ENCODE data around the gene RNF214. TPM values are rescaled to one million over a fixed set of nuclear protein-coding genes. Genes with fewer than 3 reads are reported as not detected.
A peak's percentile ranks its signal among the peaks of the same experiment; 100 is the strongest.
"Not testable (repeated sequence)": the region's sequence is repeated elsewhere in the genome, so short reads cannot be mapped to it uniquely, and the experiment has no call there.

The RNF214 gene
- total RNA-seq, 1 donor from 2014 or later = 10.6 TPM

GRCh38 chr11:117198613-117199012 lies 33.9 kb upstream of the RNF214 start:
- no peak for DNase-seq

- peak; percentile 66 for DNase-seq
Measured at GRCh38 chr11:117199053-117199915, 33.2 kb upstream of the RNF214 start, which contains the start of gene TAGLN. Gene TAGLN (plus strand): TSS chr11:117199370. CDS start chr11:117203014, 3,644 bp downstream.

DNA sequence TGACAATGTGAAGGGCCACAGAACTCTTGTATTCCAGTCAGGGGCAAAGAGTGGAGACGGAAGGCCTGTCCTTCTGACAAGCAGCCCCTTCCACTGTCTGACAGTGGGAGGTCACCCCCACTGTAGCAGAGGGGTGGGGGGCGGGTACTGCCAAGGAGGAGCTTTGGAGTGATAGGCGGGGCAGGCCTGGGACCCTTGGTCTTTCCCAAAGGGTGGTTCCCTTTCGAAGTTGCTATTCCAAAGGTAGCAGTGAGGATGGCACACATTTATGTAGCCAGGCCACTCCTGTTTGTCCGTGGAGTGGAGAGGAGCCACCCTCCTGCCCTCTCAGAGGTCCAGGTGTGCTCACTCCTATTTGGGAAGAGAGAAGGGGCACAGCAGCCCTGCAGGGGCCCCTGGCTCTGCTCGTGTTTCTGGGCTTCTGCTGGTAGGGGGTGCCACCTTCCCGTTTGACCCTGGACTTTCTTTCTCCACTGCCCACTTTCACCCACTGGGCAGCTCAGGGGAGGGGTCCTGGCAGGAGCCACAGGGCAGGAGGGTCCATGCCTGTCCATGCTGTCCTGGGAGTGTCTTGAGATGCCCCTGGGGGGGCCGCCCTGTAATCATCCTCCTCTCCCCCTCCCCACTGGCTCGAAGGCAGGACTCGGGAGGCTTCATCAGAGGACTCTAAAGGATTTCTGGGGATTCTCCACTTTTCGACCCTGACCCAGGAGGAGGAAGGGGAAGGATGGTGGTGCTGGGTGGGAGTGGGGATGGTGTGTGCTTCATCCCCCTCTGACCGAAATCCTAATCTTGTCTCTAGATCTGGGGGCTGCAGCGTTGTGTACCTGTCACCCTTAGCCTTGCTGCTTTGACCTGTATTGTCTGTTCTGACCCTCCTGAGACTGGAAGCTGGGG lies 32.3 kb upstream of the RNF214 start:
- no peak for DNase-seq

- no peak for DNase-seq
Measured at GRCh38 chr11:117200813-117201657, 31.4 kb upstream of the RNF214 start.

- no peak for DNase-seq
Measured at GRCh38 chr11:117201658-117202305, 30.7 kb upstream of the RNF214 start.

DNA sequence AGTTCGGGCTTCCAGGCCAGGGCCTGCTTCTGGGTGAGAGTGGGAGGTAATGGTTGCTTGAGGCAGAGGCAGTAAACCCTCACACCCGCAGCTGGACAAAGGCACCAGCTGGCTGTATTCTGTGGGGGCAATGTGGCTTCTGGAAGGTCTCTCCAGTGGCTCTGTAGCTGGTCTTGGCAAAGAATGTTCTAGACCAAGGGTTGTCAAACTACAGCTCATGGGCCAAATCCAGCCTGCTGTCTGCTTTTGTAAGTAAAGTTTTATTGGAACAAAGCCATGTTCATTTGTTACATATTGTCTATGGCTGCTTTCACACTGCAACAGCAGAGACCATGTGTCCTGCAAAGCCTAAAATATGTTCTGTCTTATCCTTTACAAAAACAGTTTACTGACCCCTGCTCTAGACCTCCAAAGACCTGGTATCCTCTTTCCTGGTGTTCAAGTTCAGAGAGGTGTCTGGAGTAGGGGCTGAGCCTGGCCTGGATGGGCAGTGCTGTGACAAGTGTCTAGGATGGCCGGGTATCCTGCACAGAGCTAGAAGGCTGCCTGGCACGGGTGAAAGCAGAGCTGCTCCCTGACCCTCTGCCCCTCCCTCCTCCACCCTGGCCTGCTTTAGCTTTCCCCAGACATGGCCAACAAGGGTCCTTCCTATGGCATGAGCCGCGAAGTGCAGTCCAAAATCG lies 29.9 kb upstream of the RNF214 start:
- no peak for DNase-seq

DNA sequence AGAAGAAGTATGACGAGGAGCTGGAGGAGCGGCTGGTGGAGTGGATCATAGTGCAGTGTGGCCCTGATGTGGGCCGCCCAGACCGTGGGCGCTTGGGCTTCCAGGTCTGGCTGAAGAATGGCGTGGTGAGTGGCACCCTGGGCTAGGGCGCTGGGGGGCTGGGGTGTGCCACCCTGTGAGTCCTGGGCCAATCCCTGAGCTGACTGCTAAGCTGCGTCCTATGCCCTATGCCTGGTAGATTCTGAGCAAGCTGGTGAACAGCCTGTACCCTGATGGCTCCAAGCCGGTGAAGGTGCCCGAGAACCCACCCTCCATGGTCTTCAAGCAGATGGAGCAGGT lies 29.4 kb upstream of the RNF214 start:
- DNase-seq = no peak

GRCh38 chr11:117204283-117205080 lies 28.0 kb upstream of the RNF214 start:
- no peak for DNase-seq

DNA sequence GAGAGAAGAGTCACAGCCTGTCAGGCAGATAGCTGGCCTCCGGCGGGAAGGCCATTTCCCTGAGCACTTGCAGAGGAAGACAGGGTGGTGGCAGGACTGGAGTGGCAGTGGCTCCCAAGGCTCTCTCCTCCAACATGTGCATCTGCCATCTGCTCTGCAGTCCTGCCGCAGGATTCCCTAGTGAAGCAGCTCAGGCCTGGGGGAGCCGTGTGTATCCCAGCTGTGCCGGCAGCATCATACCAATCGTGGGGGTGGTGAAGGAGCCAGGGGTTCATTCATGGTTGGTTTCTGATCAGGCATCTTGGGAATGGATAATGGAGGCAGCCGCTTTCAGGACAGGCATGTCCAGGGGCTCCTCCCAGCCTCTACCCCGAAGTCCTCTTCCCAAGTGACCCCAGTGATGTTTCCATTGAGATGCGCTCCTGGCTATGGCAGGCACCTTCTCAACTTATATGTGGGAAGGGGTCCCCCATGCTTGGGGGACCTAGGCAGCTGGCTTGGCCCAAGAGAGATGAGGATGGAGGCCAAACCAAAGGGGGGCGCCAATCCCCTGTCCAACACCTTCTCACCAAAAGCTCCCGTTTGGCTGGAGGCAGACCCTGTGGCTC lies 27.2 kb upstream of the RNF214 start:
- DNase-seq = no peak

DNA sequence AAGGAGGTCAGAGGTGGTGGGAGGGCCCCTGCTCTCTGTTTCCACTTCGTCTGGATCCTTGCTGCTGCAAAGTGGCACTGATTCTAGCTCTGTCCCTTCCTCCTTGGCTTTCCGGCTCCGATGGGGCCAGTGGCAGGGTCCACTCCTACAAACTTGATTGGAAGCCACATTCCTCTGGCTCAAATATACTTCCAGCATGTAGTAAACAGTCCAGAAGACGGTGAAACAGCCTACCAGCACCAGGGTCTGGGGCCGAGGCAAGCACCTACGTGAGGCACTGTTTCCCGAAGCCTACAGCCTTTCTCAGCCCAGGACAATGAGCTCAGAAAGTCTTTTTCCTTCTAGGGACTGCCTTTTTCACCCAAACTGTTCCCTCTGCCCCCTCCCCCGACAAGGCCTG lies 26.4 kb upstream of the RNF214 start:
- DNase-seq = not testable (repeated sequence)

DNA sequence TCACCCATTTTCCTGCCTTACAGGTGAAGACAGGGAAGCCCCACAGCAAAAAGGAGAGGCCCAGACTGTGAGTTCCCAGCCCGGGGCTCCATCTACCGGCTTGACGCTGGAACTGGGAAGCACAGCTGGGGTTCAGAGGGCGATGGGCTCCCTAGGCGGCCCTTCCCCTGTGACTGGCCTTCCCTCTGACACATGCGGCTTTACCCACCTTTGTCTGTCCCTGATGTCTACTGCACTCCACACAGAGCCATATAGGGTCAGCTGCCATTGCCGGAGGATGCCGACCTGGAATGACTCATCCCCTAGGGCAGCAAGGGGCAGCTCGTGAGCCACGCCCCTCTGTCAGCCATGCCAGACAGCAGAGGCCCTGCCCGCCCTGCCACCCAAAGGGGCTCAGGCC lies 25.6 kb upstream of the RNF214 start:
- peak; percentile 17 for DNase-seq

GRCh38 chr11:117207481-117207880 lies 25.0 kb upstream of the RNF214 start:
- DNase-seq = not testable (repeated sequence)

DNA sequence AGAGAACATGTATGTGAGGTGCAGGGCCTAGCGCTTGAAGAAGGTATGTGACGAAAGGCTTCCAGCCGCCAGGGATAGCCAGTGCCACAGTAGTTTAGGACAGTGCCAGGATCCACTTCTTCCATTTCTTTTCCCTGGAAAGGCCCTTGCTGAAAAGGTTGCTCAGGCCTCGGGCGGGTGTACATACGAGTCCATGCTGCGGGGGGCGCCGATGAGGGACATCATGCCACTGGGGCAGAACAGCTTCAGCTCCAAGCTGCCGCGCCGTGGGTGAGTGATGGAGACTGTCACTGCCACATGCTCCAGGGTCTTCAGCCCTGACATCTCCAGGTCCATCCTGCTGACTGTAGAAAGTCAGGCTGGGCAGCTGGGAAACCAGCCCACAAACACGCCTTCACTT lies 23.8 kb upstream of the RNF214 start:
- not testable (repeated sequence) for DNase-seq

GRCh38 chr11:117209351-117210125 lies 22.9 kb upstream of the RNF214 start:
- not testable (repeated sequence) for DNase-seq

DNA sequence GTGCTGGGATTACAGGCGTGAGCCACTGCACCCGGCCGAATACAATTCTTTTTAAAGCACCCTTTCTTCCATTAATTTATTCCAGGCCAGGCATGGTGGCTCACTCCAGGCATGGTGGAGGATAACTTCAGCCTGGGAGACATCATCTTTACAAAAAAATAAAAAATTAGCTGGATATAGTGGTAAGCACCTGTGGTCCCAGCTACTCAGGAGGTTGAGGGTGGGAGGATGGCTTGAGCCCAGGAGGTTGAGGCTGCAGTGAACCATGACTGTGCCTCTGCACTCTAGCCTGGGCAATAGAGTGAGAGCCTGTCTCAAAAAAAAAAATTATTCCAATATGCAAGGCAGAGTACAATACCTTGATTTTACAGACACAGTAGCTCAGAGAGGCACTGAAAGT lies 21.9 kb upstream of the RNF214 start:
- DNase-seq = no peak

DNA sequence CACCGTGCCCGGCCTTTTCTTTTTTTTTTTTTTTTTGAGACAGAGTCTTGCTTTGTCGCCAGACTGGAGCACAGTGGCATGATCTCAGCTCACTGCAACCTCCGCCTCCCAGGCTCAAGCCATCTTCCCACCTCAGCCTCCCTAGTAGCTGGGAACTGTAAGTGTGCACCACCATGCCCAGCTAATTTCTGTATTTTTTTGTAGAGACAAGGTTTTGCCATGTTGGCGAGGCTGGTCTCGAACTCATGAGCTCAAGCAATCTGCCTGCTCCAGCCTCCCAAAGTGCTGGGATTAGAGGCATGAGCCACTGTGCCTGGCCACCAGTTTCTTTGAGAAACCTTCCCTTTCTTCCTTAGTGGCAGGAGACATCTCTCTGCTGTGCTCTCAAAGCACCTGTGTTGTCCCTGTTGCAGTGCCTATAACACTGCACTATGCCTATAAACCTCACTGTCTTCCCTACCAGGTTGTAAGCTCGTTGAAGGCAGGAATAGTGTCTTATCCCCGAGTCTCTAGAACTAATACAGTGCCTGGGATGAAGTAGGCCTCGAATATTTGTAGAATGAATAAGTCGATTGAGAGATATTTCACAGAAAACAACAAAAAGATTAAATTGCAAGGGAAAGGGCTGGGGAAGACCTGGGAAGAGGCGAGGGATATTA lies 19.6 kb upstream of the RNF214 start:
- DNase-seq = no peak

DNA sequence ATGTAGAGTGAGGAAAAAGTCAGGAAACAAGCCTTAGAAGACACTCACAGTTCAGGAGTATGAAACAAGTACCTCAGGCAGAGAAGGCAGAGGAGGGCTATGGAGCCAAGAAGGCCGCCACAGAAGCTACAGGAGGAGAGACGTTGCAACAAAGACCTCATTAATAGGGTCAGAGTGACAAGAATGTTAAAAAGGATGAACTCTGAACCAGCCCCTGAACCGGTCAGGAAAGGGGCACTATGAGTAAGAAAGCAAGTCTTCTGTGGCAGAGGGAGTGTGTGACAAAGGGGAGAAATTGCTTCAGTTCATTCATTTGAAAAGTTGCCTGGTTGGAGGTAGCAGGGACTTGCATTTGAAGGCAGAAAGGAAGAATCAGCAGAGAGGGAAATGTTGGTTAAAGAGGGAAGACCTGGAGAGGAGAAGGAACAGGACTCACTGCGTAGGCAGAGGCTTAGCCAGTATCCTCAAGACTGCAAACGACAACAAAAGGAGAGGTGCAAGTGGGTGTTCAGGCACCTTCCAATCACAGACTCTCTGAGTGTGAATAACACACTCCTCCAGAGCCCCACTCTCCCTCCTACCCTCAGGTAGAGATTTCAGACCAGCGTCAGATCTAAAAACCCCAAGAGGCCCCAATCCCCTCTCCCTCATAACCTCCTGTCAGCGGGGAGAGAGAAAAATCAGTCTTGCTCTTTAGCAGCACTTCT lies 17.9 kb upstream of the RNF214 start:
- DNase-seq = no peak
